K562 (cell line): Measurements from ENCODE around the gene MARK3. TPM values are rescaled to one million over a fixed set of nuclear protein-coding genes. Genes with fewer than 3 reads are reported as not detected.

Experiments
- ATAC-seq: fragments of 200-7000 bp; cut with Tn5 transposase; 3 replicates; pipeline ENCODE4 v1.9.1; 2020; ENCODE audit warnings: moderate library complexity
- BruUV-seq: library from RNA; stranded (reverse); fragments of 400-500 nt; replicated peaks from 2 replicates; lab custom pipeline; 2021; lab: Mats Ljungman, UMichigan
- CTCF ChIA-PET: fragments of 300-600 bp; formaldehyde crosslinking; extraction: SDS; loops from one replicate; lab custom pipeline; 2021; ENCODE audit warnings: low intra/inter-chr PET ratio; lab: Yijun Ruan, JAX
- POLR2A ChIA-PET: fragments of 300-600, 350-650 bp; sonication (Branson Sonifier 250); formaldehyde crosslinking; extraction: SDS; loops from one replicate; lab custom pipeline; 2021; ENCODE audit warnings: antibody characterized with exemption, inconsistent platforms; lab: Yijun Ruan, JAX
- DNase-seq, 4 experiments: peaks; one replicate each; pipeline versions ENCODE4 v3.0.0 to v3.0.0-alpha.2; 2011 to 2018; ENCODE audit warnings: low spot score in 3 of 4, mixed read lengths in 3 of 4; ENCODE audit errors: extremely low read depth in 1 of 4
- FAIRE-seq: peaks from 2 replicates; lab custom pipeline; 2011; peaks lifted over from hg19 to GRCh38; lab: Jason Lieb, UNC
- H2AFZ ChIP-seq: 2 replicates; pipeline ENCODE4 v1.6.0; 2011; ENCODE audit warnings: low read depth, low read length, control low read depth, inconsistent platforms
- H3K27ac ChIP-seq: fragments of 200-600 bp; 3 replicates; pipeline ENCODE4 v1.8.0; 2011; ENCODE audit warnings: low read depth, mild to moderate bottlenecking, control low read depth, inconsistent platforms, low read length, moderate library complexity, mixed read lengths; ENCODE audit errors: extremely low read depth
- H3K27me3 ChIP-seq, 2 experiments: fragments of 300-600 bp in 1 of 2; 2 replicates in 1 of 2; 3 replicates in 1 of 2; pipeline versions ENCODE4 v1.6.0 to v1.8.0; 2011; ENCODE audit warnings: inconsistent platforms in 2 of 2, low read length in 2 of 2, mild to moderate bottlenecking in 1 of 2, mixed read lengths in 1 of 2, moderate library complexity in 1 of 2; ENCODE audit not compliant: control insufficient read depth in 2 of 2, insufficient read depth in 2 of 2
- H3K36me3 ChIP-seq: fragments of 300-600 bp; 3 replicates; pipeline ENCODE4 v1.8.0; 2011; ENCODE audit warnings: mild to moderate bottlenecking, low read length, inconsistent platforms; ENCODE audit not compliant: control insufficient read depth, insufficient read depth
- H3K4me1 ChIP-seq, 2 experiments: fragments of 200-600 bp in 1 of 2; replicated peaks in 1 of 2; 2 replicates in 1 of 2; 3 replicates in 1 of 2; pipeline versions ENCODE4 v1.5.1 to v1.8.0; 2011; ENCODE audit warnings: inconsistent platforms in 2 of 2, low read length in 2 of 2, mild to moderate bottlenecking in 1 of 2, mixed read lengths in 1 of 2, moderate library complexity in 1 of 2; ENCODE audit not compliant: control insufficient read depth in 2 of 2, insufficient read depth in 2 of 2
- H3K4me2 ChIP-seq: 2 replicates; pipeline ENCODE4 v1.6.1; 2011; ENCODE audit warnings: low read length, control low read depth, inconsistent platforms, mixed read lengths; ENCODE audit not compliant: insufficient read depth
- H3K4me3 ChIP-seq: fragments of 200-600 bp; sonication (generic), shearing (Covaris generic); 2 replicates; pipeline ENCODE4 v1.5.1; 2016; ENCODE audit warnings: control low read depth, inconsistent platforms
- H3K79me2 ChIP-seq: fragments of 200-600 bp; 3 replicates; pipeline ENCODE4 v1.8.0; 2011; ENCODE audit warnings: low read length, inconsistent platforms; ENCODE audit not compliant: control insufficient read depth, insufficient read depth
- H3K9ac ChIP-seq, 2 experiments: 2 replicates each; pipeline versions ENCODE4 v1.6.0 to v1.6.1; 2011; ENCODE audit warnings: low read depth in 2 of 2, low read length in 2 of 2, control low read depth in 1 of 2, inconsistent platforms in 1 of 2, mild to moderate bottlenecking in 1 of 2, mixed read lengths in 1 of 2; ENCODE audit not compliant: insufficient read depth in 1 of 2
- H3K9me1 ChIP-seq: one replicate; pipeline ENCODE4 v1.6.0; 2011; ENCODE audit warnings: inconsistent platforms, mild to moderate bottlenecking, low read length, moderate library complexity; ENCODE audit not compliant: control insufficient read depth, insufficient read depth
- H3K9me3 ChIP-seq: replicated peaks from 2 replicates; pipeline ENCODE4 v1.5.1; 2011; ENCODE audit warnings: low read depth, low read length, inconsistent platforms; ENCODE audit not compliant: control insufficient read depth, insufficient read depth
- H4K20me1 ChIP-seq: replicated peaks from 2 replicates; pipeline ENCODE4 v1.6.1; 2011; ENCODE audit warnings: low read length, inconsistent platforms, mixed read lengths; ENCODE audit not compliant: control insufficient read depth, insufficient read depth
- EGR1 ChIP-seq: fragments of 450-650 bp; conservative IDR thresholded peaks from 2 replicates; pipeline ENCODE4 v1.6.1; 2017; ENCODE audit warnings: mild to moderate bottlenecking
- LEF1 ChIP-seq: fragments of 450-650 bp; IDR thresholded peaks from 2 replicates; pipeline ENCODE4 v1.6.1; 2016; ENCODE audit warnings: mild to moderate bottlenecking
- ZNF436 ChIP-seq: fragments of 250-450, 450-650 bp; sonication (Bioruptor Pico); formaldehyde crosslinking; IDR thresholded peaks from 2 replicates; pipeline ENCODE4 v1.7.0; 2020; ENCODE audit warnings: mild to moderate bottlenecking
- ZNF507 ChIP-seq: conservative IDR thresholded peaks from 2 replicates; pipeline ENCODE4 v1.6.1; 2017; ENCODE audit warnings: missing genetic modification characterization, missing compliant biosample characterization
- ZNF79 ChIP-seq: fragments of 250-450 bp; sonication (Bioruptor Pico); IDR thresholded peaks from 2 replicates; pipeline ENCODE4 v1.4.0; 2020; ENCODE audit warnings: low read depth, mild to moderate bottlenecking, moderate library complexity
- WGBS: fragments of 100-300 bp; shearing (Covaris generic); methylation state at CpG from one replicate; pipeline ENCODE4 v1.1.6; 2016; ENCODE audit warnings: low coverage, mixed read lengths; ENCODE audit not compliant: insufficient coverage; ENCODE audit errors: missing lambda C conversion rate; 5-methylcytosine and 5-hydroxymethylcytosine counted together
- in situ Hi-C: fragments of 300-500 bp; cut with MboI; formaldehyde crosslinking; loops from 4 replicates; pipeline ENCODE4 v1.15.0; 2018; ENCODE audit warnings: inconsistent platforms, mixed read lengths
- intact Hi-C: fragments of 100-400 bp; cut with micrococcal nuclease; formaldehyde crosslinking; loops from 2 replicates; pipeline ENCODE4 v1.14.2; 2022
- polyA plus RNA-seq, 8 experiments: library from polyadenylated mRNA; depleted of rRNA in 4 of 8; stranded (reverse) in 5 of 8; unstranded in 3 of 8; fragments of >200 nt; fragmentation: Nextera tagmentation in 2 of 8; fragmentation: Illumina TruSeq in 1 of 8; extraction: Ambion mirVana in 2 of 8; extraction: Trizol in 1 of 8; gene quantifications; 2 replicates each; pipeline versions ENCODE4 v1.2.1 to v1.2.3, GENCODE V29; 2011 to 2014; ENCODE audit warnings: inconsistent platforms in 1 of 8, missing spikeins in 1 of 8
- total RNA-seq, 7 experiments: library from RNA; depleted of rRNA in 6 of 7; stranded (reverse); fragments of >200 nt in 6 of 7; fragmentation: Illumina TruSeq in 2 of 7; extraction: Trizol in 2 of 7; gene quantifications; 2 replicates each; pipeline versions ENCODE4 v1.2.1 to v1.2.3, GENCODE V29; 2011 to 2021; ENCODE audit warnings: low replicate concordance in 1 of 7
- TF ChIP-seq, protein P1 (sequence below), 2 experiments: fragments of 450-650 bp; IDR thresholded peaks; 2 replicates each; pipeline ENCODE4 v1.6.1; 2016
- TF ChIP-seq, protein P2 (sequence below): fragments of 450-650 bp; IDR thresholded peaks from 2 replicates; pipeline ENCODE4 v1.6.1; 2016

The MARK3 gene
- total and polyA plus RNA-seq, 9 of the 15 experiments (the other 6 are each of a cell fraction or from before 2014, with no cell fraction given) = 10.1 to 68.7 (median 56.3) TPM

DNA sequence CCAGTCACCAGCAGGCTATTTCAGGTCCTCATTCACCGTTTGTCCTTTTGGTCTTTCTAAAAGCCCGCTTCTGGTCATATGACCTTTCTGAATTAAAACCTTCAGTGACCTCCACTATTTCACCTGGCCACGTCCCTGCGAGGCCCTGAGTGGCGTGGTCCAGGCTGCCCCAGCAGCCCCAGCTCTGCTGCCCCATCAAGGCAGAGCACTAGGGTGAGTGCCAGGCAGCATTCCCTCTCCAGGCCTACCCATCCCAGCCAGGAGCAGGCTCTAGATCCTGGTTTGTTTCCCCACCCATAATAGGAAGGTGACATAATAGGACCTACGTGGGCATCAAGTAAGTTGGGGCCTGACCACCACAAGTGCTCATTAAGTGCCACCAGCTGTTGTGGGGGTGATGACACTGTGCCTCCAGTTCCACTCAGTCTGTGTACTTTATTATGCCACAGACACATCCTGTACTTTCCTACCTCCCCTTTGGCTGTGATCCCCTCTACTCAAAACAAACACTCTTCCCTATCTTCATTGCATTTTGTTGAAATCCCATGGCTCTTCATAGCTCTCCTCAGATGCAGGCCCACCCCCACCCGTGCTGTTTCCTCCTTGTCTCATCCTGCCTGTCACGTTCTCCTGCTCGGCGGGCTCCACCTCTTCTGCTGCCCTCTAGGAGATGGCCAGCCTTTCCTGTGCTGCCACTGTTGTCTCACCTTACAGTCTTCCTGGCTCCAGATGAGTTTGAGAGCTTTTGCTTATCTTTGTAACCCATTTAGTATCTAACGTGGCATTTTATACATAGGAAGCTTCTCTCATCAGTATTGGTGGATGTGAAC, 116.0 kb downstream of the MARK3 start:
- Histone ChIP-seq H3K79me2 (peaks cover 7% of the 10 kb centered on the region; the same call in 1 of the 3 replicates), H3K4me1 (peaks cover 3 to 4% of the 10 kb centered on the region in 2 experiments; a peak in 4 of 5 replicates), H2AFZ (no peak overlapping the region), H3K9me1 (no peaks in the 10 kb centered on the region), H3K36me3 (peaks cover 79% of the 10 kb centered on the region), H3K9ac (no peak overlapping the region; a peak in 1 of 4 replicates), H4K20me1 (peaks cover 3% of the 10 kb centered on the region; the same call in 1 of the 2 replicates), H3K27me3 (no peaks in the 10 kb centered on the region), H3K27ac (no peak overlapping the region), H3K4me2 (no peak overlapping the region), H3K9me3 (no peaks in the 10 kb centered on the region), H3K4me3 (no peak overlapping the region)
- POLR2A ChIA-PET = interaction anchor here (0.6 kb wide), 1 partner anchor 500 kb away, joined by 3 read pairs; no protein-coding TSS in a partner anchor
- 93% methylated on average over 10 of the region's 11 CpGs for WGBS
- CTCF ChIA-PET = no interaction called here
- ATAC-seq (no peak), FAIRE-seq (no peak), DNase-seq (no peak)
- intact Hi-C loops (loop anchor here (5.0 kb wide), 1 partner anchor 46 kb away; no protein-coding TSS in a partner anchor), in situ Hi-C loops (no loop called here)
- no TSS peak for BruUV-seq
- TF ChIP-seq, protein P1, sequence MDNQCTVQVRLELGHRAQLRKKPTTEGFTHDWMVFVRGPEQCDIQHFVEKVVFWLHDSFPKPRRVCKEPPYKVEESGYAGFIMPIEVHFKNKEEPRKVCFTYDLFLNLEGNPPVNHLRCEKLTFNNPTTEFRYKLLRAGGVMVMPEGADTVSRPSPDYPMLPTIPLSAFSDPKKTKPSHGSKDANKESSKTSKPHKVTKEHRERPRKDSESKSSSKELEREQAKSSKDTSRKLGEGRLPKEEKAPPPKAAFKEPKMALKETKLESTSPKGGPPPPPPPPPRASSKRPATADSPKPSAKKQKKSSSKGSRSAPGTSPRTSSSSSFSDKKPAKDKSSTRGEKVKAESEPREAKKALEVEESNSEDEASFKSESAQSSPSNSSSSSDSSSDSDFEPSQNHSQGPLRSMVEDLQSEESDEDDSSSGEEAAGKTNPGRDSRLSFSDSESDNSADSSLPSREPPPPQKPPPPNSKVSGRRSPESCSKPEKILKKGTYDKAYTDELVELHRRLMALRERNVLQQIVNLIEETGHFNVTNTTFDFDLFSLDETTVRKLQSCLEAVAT (IDR thresholded peaks at IDR 0.05) = no peak
- TF ChIP-seq ZNF507 (tag) (no peak), ZNF436 (no peak), LEF1 (no peak), EGR1 (no peak), ZNF79 (CRISPR knock-in tag) (no peak)
- TF ChIP-seq, protein P2, sequence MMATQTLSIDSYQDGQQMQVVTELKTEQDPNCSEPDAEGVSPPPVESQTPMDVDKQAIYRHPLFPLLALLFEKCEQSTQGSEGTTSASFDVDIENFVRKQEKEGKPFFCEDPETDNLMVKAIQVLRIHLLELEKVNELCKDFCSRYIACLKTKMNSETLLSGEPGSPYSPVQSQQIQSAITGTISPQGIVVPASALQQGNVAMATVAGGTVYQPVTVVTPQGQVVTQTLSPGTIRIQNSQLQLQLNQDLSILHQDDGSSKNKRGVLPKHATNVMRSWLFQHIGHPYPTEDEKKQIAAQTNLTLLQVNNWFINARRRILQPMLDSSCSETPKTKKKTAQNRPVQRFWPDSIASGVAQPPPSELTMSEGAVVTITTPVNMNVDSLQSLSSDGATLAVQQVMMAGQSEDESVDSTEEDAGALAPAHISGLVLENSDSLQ = no peak
